ENCODE data around the gene MDP1. TPM values are rescaled to one million over a fixed set of nuclear protein-coding genes. Genes with fewer than 3 reads are reported as not detected.

MDP1 gene
- total and polyA plus RNA-seq, 2 of the 8 experiments (the other 6 are each of a cell fraction or from before 2014, with no cell fraction given), result 17.7 to 32.2 TPM

DNA sequence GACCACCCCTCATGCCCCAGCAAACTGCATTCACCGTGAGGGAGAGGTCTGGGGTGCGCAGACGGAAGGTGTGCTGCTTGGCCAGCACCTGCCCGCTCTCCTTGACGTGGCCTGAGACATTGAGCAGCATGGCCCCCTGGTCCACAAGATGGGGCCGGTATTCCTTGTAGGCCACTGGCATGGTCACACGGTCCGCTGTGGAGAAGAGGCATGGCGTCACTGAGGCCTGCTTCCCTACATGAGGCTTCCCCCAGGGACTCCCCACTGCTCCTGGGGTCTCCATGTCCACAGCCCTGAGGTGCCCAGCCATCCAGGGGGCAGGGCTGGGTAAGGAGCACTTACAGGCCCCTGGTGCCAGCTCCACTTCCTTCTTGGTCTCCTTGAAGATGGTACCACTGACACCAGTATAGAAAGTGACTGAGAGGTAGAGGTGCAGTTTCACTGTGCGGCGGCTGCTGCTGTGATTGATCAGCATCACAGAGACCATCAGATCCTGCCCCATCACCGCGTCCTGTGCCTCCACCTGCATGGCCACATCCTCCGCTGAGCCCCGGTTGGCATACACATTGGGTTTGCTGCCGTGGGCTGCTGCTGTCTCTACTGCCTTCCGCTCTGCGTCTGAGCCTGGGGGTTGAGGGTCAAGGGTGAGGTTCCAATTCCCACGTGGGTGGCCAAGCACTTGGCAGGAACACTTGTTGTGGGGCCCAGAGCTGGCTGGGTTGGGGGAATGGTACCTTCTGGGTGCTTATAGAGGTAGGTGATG lies 38.9 kb upstream of the MDP1 start:
- POLR2A ChIA-PET (ENCODE audit: partially characterized antibody), result interaction anchor here (0.6 kb wide), 1 partner anchor 12 kb away, joined by 3 read pairs; no protein-coding TSS in a partner anchor
- Histone ChIP-seq H3K18ac (ENCODE audit: extremely low read depth, low read length) (no peak overlapping the region), H3K4ac (replicated peaks; ENCODE audit: insufficient read length, low read depth, low read length) (no peak overlapping the region), H3K9ac (replicated peaks in 1 of 4; ENCODE audit: extremely low read depth in 1 of 4, low read depth in 3 of 4, low read length in 3 of 4) (no peak overlapping the region), H3K4me3 (ENCODE audit: extremely low read depth in 1 of 4, insufficient read depth in 2 of 4, low read depth in 3 of 4, low read length in 4 of 4) (no peak overlapping the region), H2BK120ac (replicated peaks; ENCODE audit: low read depth, low read length) (no peak overlapping the region), H3K36me3 (ENCODE audit: control insufficient read depth in 2 of 4, insufficient read depth in 4 of 4, low read length in 3 of 4) (no peaks in the 10 kb centered on the region), H3K79me1 (ENCODE audit: low read depth, low read length) (no peaks in the 10 kb centered on the region), H2BK5ac (ENCODE audit: low read depth, low read length) (no peak overlapping the region), H3K23me2 (ENCODE audit: low read depth, low read length) (no peaks in the 10 kb centered on the region), H2BK15ac (ENCODE audit: low read length) (no peak overlapping the region), H3K79me2 (ENCODE audit: control insufficient read depth in 1 of 2, insufficient read depth in 2 of 2, low read length in 2 of 2) (no peaks in the 10 kb centered on the region), H4K8ac (ENCODE audit: extremely low read depth, insufficient read depth, low read length) (no peak overlapping the region), H3K14ac (ENCODE audit: insufficient read length) (no peak overlapping the region), H3K23ac (ENCODE audit: insufficient read length) (no peak overlapping the region), H3K27ac (ENCODE audit: low read depth, low read length) (no peak overlapping the region), H3K4me1 (replicated peaks in 1 of 4; ENCODE audit: control insufficient read depth in 3 of 4, insufficient read depth in 4 of 4, low read length in 3 of 4) (no peaks in the 10 kb centered on the region; a peak in 1 of 7 replicates), H4K5ac (ENCODE audit: insufficient read length, low read depth, low read length) (no peak overlapping the region), H4K20me1 (replicated peaks in 1 of 2; ENCODE audit: control insufficient read depth in 1 of 2, insufficient read depth in 2 of 2, low read length in 2 of 2) (peaks cover 0 to 2% of the 10 kb centered on the region in 2 experiments), H2AK5ac (ENCODE audit: low read depth, low read length) (no peak overlapping the region), H2BK20ac (ENCODE audit: low read length) (no peak overlapping the region), H3K9me3 (ENCODE audit: insufficient read depth in 2 of 2, low read depth in 1 of 2, low read length in 1 of 2) (no peaks in the 10 kb centered on the region), H3K27me3 (replicated peaks in 1 of 4; ENCODE audit: control insufficient read depth in 3 of 4, extremely low read depth in 1 of 4, insufficient read depth in 3 of 4, low read length in 3 of 4) (no peaks in the 10 kb centered on the region; a peak in 1 of 7 replicates), H2AFZ (ENCODE audit: low read length) (no peak overlapping the region), H3K56ac (replicated peaks; ENCODE audit: insufficient read length, low read depth, low read length) (no peak overlapping the region), H4K91ac (replicated peaks; ENCODE audit: insufficient read length, low read length) (peak overlapping the region; percentile 10), H2BK12ac (ENCODE audit: low read depth, low read length) (no peak overlapping the region), H3K4me2 (ENCODE audit: insufficient read depth in 1 of 2, low read depth in 2 of 2, low read length in 2 of 2) (no peak overlapping the region)
- CTCF ChIA-PET (ENCODE audit: partially characterized antibody), result interaction anchor here (0.9 to 6.0 kb wide), 6 partner anchors 10 to 53 kb away, joined by 3 to 63 read pairs (median 26); partner anchors contain the start of genes CIDEB, DHRS1, NOP9 and RABGGTA
- 91% methylated on average over 19 of the region's 19 CpGs; no CpG with 5 or more reads in 1 of the 2 experiments for WGBS, 2 experiments (ENCODE audit: extremely low coverage in 1 of 2, insufficient coverage in 1 of 2, insufficient read length in 1 of 2, insufficient replicate concordance in 2 of 2, low coverage in 1 of 2, low lambda C conversion rate in 2 of 2, missing lambda C conversion rate in 1 of 2)
- DNase-seq (ENCODE audit: low read depth in 1 of 2, low spot score in 2 of 2) (no peak), FAIRE-seq (no peak)
- TF ChIP-seq BCL11A (IDR thresholded peaks at IDR 0.05; ENCODE audit: low read depth in 2 of 2, low read length in 2 of 2), result no peak
- no peak for TF ChIP-seq SAP30 (IDR thresholded peaks at IDR 0.05; ENCODE audit: insufficient read depth, insufficient replicate concordance, low read length)
- no peak for TF ChIP-seq FOSL1 (IDR thresholded peaks at IDR 0.05; ENCODE audit: insufficient read depth, low read depth, low read length)
- TF ChIP-seq, protein P1, sequence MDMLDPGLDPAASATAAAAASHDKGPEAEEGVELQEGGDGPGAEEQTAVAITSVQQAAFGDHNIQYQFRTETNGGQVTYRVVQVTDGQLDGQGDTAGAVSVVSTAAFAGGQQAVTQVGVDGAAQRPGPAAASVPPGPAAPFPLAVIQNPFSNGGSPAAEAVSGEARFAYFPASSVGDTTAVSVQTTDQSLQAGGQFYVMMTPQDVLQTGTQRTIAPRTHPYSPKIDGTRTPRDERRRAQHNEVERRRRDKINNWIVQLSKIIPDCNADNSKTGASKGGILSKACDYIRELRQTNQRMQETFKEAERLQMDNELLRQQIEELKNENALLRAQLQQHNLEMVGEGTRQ (IDR thresholded peaks at IDR 0.05; ENCODE audit: low read length), result no peak

All from H1 (cell line).